Neutrophil (primary cell): ENCODE data around the gene ZFAND2B.

ENCODE experiments used
- H3K27ac ChIP-seq: fragments of 200-600 bp; sonication (generic); 2 replicates; pipeline ENCODE4 v1.5.1; 2016; ENCODE audit warnings: mild to moderate bottlenecking, moderate library complexity
- H3K27me3 ChIP-seq: fragments of 200-600 bp; sonication (generic); 2 replicates; pipeline ENCODE4 v1.6.0; 2016; ENCODE audit warnings: mild to moderate bottlenecking
- H3K36me3 ChIP-seq: fragments of 200-600 bp; sonication (generic); 2 replicates; pipeline ENCODE4 v1.5.1; 2017
- H3K4me1 ChIP-seq, 2 experiments: fragments of 200-600 bp in 1 of 2; sonication (generic) in 1 of 2; 1 replicate in 1 of 2; 2 replicates in 1 of 2; pipeline versions ENCODE4 v1.5.1 to v1.6.1; 2013 to 2016; ENCODE audit warnings: low read depth in 1 of 2, low read length in 1 of 2, mild to moderate bottlenecking in 1 of 2, moderate library complexity in 1 of 2; ENCODE audit not compliant: control insufficient read depth in 1 of 2, insufficient read depth in 1 of 2
- H3K4me3 ChIP-seq, 2 experiments: fragments of 200-600 bp in 1 of 2; sonication (generic) in 1 of 2; 1 replicate in 1 of 2; 2 replicates in 1 of 2; pipeline ENCODE4 v1.5.1; 2013 to 2016; ENCODE audit warnings: low read depth in 1 of 2, low read length in 1 of 2, mild to moderate bottlenecking in 1 of 2, moderate library complexity in 1 of 2
- H3K9me3 ChIP-seq: fragments of 200-600 bp; sonication (generic); 2 replicates; pipeline ENCODE4 v1.5.1; 2016
- TF ChIP-seq, protein P1 (sequence below): fragments of 200-600 bp; sonication (generic); IDR thresholded peaks from 2 replicates; pipeline ENCODE4 v1.5.1; 2016; ENCODE audit warnings: antibody characterized with exemption

The ZFAND2B gene

GRCh38 chr2:219209236-219210195, 2.9 kb downstream of the ZFAND2B start:
- H3K4me1 ChIP-seq: peaks cover 54 to 64% of the 10 kb centered on the region in 2 experiments
- H3K27ac ChIP-seq: peak overlapping the region; percentile 45

DNA sequence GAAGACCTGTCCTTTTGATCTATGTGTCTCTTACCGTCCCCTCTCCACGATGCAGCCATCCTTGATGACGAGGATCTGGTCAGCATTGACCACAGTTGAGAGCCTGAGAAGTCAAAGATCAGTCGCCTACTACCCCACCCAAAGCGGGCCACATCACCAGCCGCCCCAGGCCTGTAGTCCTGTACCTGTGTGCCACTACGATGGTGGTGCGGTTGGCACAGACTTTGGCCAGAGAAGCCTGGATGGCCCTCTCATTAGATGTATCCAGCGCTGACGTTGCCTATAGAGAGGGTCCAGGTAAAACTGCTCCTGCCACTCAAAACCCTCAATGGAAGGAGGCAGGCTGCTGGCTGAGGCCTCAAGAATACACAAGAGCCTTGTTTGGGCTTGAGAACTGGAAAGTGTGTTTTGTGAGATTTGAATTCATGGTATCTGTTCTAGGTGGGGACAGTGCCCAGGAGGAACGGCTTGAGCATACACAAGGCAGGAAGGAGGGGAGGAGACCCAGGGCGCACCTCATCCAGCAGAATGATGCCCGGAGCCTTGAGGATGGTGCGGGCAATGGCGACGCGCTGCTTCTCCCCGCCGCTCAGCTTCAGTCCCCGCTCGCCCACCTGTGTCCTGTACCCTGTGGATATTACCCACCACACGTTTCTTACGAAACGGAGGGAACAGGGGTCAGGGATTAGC, 3.8 kb downstream of the ZFAND2B start:
- Histone ChIP-seq H3K36me3 (peaks cover 50% of the 10 kb centered on the region), H3K9me3 (no peaks in the 10 kb centered on the region), H3K27me3 (peaks cover under 1% of the 10 kb centered on the region), H3K4me1 (peaks cover 54 to 64% of the 10 kb centered on the region in 2 experiments), H3K27ac (peak overlapping the region; percentile 45), H3K4me3 (no peak overlapping the region)
- TF ChIP-seq, protein P1, sequence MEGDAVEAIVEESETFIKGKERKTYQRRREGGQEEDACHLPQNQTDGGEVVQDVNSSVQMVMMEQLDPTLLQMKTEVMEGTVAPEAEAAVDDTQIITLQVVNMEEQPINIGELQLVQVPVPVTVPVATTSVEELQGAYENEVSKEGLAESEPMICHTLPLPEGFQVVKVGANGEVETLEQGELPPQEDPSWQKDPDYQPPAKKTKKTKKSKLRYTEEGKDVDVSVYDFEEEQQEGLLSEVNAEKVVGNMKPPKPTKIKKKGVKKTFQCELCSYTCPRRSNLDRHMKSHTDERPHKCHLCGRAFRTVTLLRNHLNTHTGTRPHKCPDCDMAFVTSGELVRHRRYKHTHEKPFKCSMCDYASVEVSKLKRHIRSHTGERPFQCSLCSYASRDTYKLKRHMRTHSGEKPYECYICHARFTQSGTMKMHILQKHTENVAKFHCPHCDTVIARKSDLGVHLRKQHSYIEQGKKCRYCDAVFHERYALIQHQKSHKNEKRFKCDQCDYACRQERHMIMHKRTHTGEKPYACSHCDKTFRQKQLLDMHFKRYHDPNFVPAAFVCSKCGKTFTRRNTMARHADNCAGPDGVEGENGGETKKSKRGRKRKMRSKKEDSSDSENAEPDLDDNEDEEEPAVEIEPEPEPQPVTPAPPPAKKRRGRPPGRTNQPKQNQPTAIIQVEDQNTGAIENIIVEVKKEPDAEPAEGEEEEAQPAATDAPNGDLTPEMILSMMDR: no peak

More at GRCh38 chr2:219209236-219210195, 2.9 kb downstream of the ZFAND2B start:
- H3K27me3 ChIP-seq: no peaks in the 10 kb centered on the region
- no peak overlapping the region for H3K4me3 ChIP-seq
- no peaks in the 10 kb centered on the region for H3K9me3 ChIP-seq
- peaks cover 44% of the 10 kb centered on the region for H3K36me3 ChIP-seq
- TF ChIP-seq, protein P1: no peak

DNA sequence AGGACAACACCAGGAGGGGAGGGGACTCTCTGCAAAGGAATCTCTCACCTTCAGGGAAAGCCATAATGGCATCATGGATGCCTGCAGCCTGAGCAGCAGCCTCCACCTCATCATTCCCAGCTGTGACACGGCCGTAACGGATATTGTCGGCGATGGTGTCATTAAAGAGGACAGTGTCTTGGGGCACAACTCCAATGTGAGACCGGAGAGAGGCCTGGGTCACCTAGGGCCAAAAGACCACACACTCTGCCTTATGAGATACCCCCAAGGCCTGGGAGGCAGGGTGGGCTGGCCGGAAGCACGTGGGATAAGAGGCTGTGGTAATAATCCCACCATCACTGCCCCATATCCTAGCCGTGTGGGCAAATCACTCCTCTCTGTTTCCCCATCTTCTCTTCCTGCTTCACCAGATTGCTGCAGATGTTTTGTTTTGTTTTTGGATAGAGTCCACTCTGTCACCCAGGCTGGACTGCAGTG, 4.3 kb downstream of the ZFAND2B start:
- TF ChIP-seq, protein P1: no peak
- H3K4me3 ChIP-seq: no peak overlapping the region
- H3K36me3 ChIP-seq: peaks cover 50% of the 10 kb centered on the region
- H3K27me3 ChIP-seq: peaks cover 6% of the 10 kb centered on the region
- H3K9me3 ChIP-seq: no peaks in the 10 kb centered on the region
- peaks cover 51 to 61% of the 10 kb centered on the region in 2 experiments for H3K4me1 ChIP-seq
- H3K27ac ChIP-seq: peak overlapping the region; percentile 13

- Histone ChIP-seq H3K9me3 (no peaks in the 10 kb centered on the region), H3K4me1 (peaks cover 45 to 54% of the 10 kb centered on the region in 2 experiments), H3K27ac (no peak overlapping the region), H3K36me3 (peaks cover 45% of the 10 kb centered on the region), H3K4me3 (no peak overlapping the region), H3K27me3 (peaks cover 15% of the 10 kb centered on the region)
- TF ChIP-seq, protein P1: no peak
Observed at GRCh38 chr2:219213026-219213415, 6.4 kb downstream of the ZFAND2B start.

DNA sequence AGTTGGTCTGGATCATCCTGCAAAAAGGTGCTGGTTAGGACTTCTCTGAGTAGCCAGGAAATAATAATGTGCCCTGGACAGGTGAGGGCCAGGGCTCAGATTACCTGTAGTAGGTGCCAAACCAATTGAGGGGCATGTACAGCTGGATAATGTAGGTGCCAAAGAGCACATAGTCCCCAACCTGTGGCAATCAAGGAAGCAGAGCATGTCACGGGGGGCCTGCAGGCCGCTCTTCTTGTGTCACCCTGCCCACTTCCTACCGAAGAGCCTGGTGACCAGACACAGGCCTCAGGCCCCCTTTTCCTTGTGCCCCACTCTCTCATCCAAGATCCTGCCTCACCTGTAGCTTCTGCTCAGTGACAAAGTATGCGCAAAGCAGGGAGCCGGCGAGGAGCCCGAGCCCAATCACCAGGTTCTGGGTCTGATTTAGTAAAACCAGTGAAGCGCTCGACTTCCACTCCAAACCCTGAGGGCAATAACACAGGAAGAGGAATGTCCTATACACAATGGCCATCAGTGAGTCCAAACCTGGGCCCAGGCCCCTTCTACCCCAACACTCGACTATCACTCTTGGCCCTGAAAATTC, 7.0 kb downstream of the ZFAND2B start:
- no peak overlapping the region for H3K4me3 ChIP-seq
- H3K27me3 ChIP-seq: peaks cover 15% of the 10 kb centered on the region
- H3K27ac ChIP-seq: no peak overlapping the region
- H3K9me3 ChIP-seq: no peaks in the 10 kb centered on the region
- peaks cover 45 to 54% of the 10 kb centered on the region in 2 experiments for H3K4me1 ChIP-seq
- TF ChIP-seq, protein P1: no peak
- H3K36me3 ChIP-seq: peaks cover 39% of the 10 kb centered on the region
